T follicular helper cell (primary cell): Measurements from ENCODE around the gene FER.
"Not testable (repeated sequence)": the region's sequence is repeated elsewhere in the genome, so short reads cannot be mapped to it uniquely, and the experiment has no call there.

Experiments
- DNase-seq: peaks from one replicate; pipeline ENCODE4 v3.0.0-alpha.2; 2020; ENCODE audit warnings: low read depth

The FER gene

GRCh38 chr5:108957333-108957732 lies 209.6 kb downstream of the FER start:
- DNase-seq = no peak

- DNase-seq = no peak
These were observed 219.2 kb downstream of the FER start for GRCh38 chr5:108966910-108967309.

- no peak for DNase-seq
These were observed 226.9 kb downstream of the FER start for GRCh38 chr5:108974594-108974993.

- no peak for DNase-seq
These were observed 228.0 kb downstream of the FER start for GRCh38 chr5:108975697-108976096.

GRCh38 chr5:108983461-108984092 lies 235.9 kb downstream of the FER start:
- DNase-seq = no peak

GRCh38 chr5:108989761-108990392 lies 242.2 kb downstream of the FER start:
- no peak for DNase-seq

GRCh38 chr5:108992396-108993085 lies 244.8 kb downstream of the FER start:
- not testable (repeated sequence) for DNase-seq

- DNase-seq = not testable (repeated sequence)
These were observed 245.7 kb downstream of the FER start for GRCh38 chr5:108993440-108993839.

GRCh38 chr5:108997720-108998119 lies 250.0 kb downstream of the FER start:
- DNase-seq = no peak

GRCh38 chr5:108998216-108998615 lies 250.5 kb downstream of the FER start:
- DNase-seq = no peak

- DNase-seq = no peak
These were observed 256.2 kb downstream of the FER start for GRCh38 chr5:109003928-109004327.

GRCh38 chr5:109005297-109006009 lies 257.8 kb downstream of the FER start:
- DNase-seq = no peak

- no peak for DNase-seq
These were observed 258.4 kb downstream of the FER start for GRCh38 chr5:109006129-109006528.

- DNase-seq = no peak
These were observed 268.6 kb downstream of the FER start for GRCh38 chr5:109016300-109016699.

- DNase-seq = no peak
These were observed 274.4 kb downstream of the FER start for GRCh38 chr5:109022056-109022455.

- DNase-seq = not testable (repeated sequence)
These were observed 278.0 kb downstream of the FER start for GRCh38 chr5:109025729-109026128.

- no peak for DNase-seq
These were observed 280.4 kb downstream of the FER start for GRCh38 chr5:109027983-109028607.

- DNase-seq = no peak
These were observed 281.1 kb downstream of the FER start for GRCh38 chr5:109028608-109029299.

- DNase-seq = no peak
These were observed 282.1 kb downstream of the FER start for GRCh38 chr5:109029847-109030246.

- no peak for DNase-seq
These were observed 282.9 kb downstream of the FER start for GRCh38 chr5:109030360-109031143.

GRCh38 chr5:109034306-109034705 lies 286.6 kb downstream of the FER start:
- DNase-seq = no peak
